Hepatocyte (in vitro differentiated cells): Measurements from ENCODE around the gene COL4A2. TPM values are rescaled to one million over a fixed set of nuclear protein-coding genes. Genes with fewer than 3 reads are reported as not detected.

ENCODE experiments used
- DNase-seq: peaks from one replicate; pipeline ENCODE4 v3.0.0-alpha.2; 2016; ENCODE audit warnings: low spot score
- H2AFZ ChIP-seq: fragments of 200-600 bp; sonication (generic); 2 replicates; pipeline ENCODE4 v1.6.0; 2016; ENCODE audit warnings: antibody characterized with exemption, mild to moderate bottlenecking
- H3K27ac ChIP-seq: fragments of 200-600 bp; sonication (generic); 2 replicates; pipeline ENCODE4 v1.5.1; 2016; ENCODE audit warnings: mild to moderate bottlenecking
- H3K27me3 ChIP-seq: fragments of 200-600 bp; sonication (generic); 2 replicates; pipeline ENCODE4 v1.6.1; 2016
- H3K36me3 ChIP-seq: fragments of 200-600 bp; sonication (generic); replicated peaks from 2 replicates; pipeline ENCODE4 v1.5.1; 2016; ENCODE audit warnings: low read depth; ENCODE audit not compliant: insufficient read depth
- H3K4me1 ChIP-seq: fragments of 200-600 bp; sonication (generic); 2 replicates; pipeline ENCODE4 v1.5.1; 2016; ENCODE audit warnings: mild to moderate bottlenecking, moderate library complexity; ENCODE audit not compliant: insufficient read depth
- H3K4me2 ChIP-seq: fragments of 200-600 bp; sonication (generic); 2 replicates; pipeline ENCODE4 v1.6.0; 2016
- H3K4me3 ChIP-seq: fragments of 200-600 bp; sonication (generic); 2 replicates; pipeline ENCODE4 v1.5.1; 2016; ENCODE audit warnings: mild to moderate bottlenecking
- H3K79me2 ChIP-seq: fragments of 200-600 bp; sonication (generic); 2 replicates; pipeline ENCODE4 v1.6.0; 2017; ENCODE audit warnings: mild to moderate bottlenecking
- H3K9me2 ChIP-seq: fragments of 200-600 bp; sonication (generic); replicated peaks from 2 replicates; pipeline ENCODE4 v1.6.0; 2017; ENCODE audit warnings: mild to moderate bottlenecking; ENCODE audit not compliant: insufficient read depth
- H3K9me3 ChIP-seq: fragments of 200-600 bp; sonication (generic); 2 replicates; pipeline ENCODE4 v1.5.1; 2016; ENCODE audit warnings: low read depth, mild to moderate bottlenecking
- H4K20me1 ChIP-seq: fragments of 200-600 bp; sonication (generic); 2 replicates; pipeline ENCODE4 v1.6.0; 2016; ENCODE audit warnings: mild to moderate bottlenecking; ENCODE audit not compliant: insufficient read depth, poor library complexity, severe bottlenecking
- CTCF ChIP-seq: fragments of 200-600 bp; sonication (generic); IDR thresholded peaks from 2 replicates; pipeline ENCODE4 v1.5.1; 2016; ENCODE audit warnings: antibody characterized with exemption, mild to moderate bottlenecking; ENCODE audit not compliant: poor library complexity
- EZH2 ChIP-seq: fragments of 200-600 bp; sonication (generic); IDR thresholded peaks from 2 replicates; pipeline ENCODE4 v1.6.1; 2016; ENCODE audit warnings: antibody characterized with exemption, mild to moderate bottlenecking, borderline replicate concordance
- EZH2phosphoT487 ChIP-seq: fragments of 200-600 bp; sonication (generic); IDR thresholded peaks from one replicate; pipeline ENCODE4 v1.6.1; 2018; ENCODE audit warnings: antibody characterized with exemption, mild to moderate bottlenecking, low read depth, moderate library complexity; ENCODE audit not compliant: unreplicated experiment, severe bottlenecking
- WGBS: methylation state at CpG from one replicate; pipeline ENCODE4 v1.1.6; 2016; ENCODE audit warnings: low lambda C conversion rate; ENCODE audit errors: missing lambda C conversion rate; 5-methylcytosine and 5-hydroxymethylcytosine counted together
- polyA plus RNA-seq: library from polyadenylated mRNA; unstranded; fragments of >200 nt; fragmentation: Nextera tagmentation; extraction: Ambion mirVana; gene quantifications from 2 replicates; pipeline ENCODE4 v1.2.1, GENCODE V29; 2016
- total RNA-seq: library from RNA; depleted of rRNA; stranded (reverse); fragments of >200 nt; gene quantifications from 2 replicates; pipeline ENCODE4 v1.2.3, GENCODE V29; 2014

Gene COL4A2
- total and polyA plus RNA-seq, 2 experiments from 2014 or later, result 171 to 221 TPM

- DNase-seq, result no peak
- no peak overlapping the region for H3K4me3 ChIP-seq
- peaks cover 73% of the 10 kb centered on the region for H3K79me2 ChIP-seq
- no peaks in the 10 kb centered on the region for H3K27me3 ChIP-seq
- H2AFZ ChIP-seq, result no peak overlapping the region
- 76% methylated on average over 18 of the region's 18 CpGs for WGBS
- no peaks in the 10 kb centered on the region for H3K9me3 ChIP-seq
- no peak overlapping the region for H3K4me2 ChIP-seq
- H3K9me2 ChIP-seq, result no peaks in the 10 kb centered on the region
- H3K4me1 ChIP-seq, result no peaks in the 10 kb centered on the region
- no peak overlapping the region for H3K27ac ChIP-seq
- TF ChIP-seq CTCF (no peak), EZH2 (no peak)
- no peaks in the 10 kb centered on the region for H4K20me1 ChIP-seq
- no peaks in the 10 kb centered on the region for H3K36me3 ChIP-seq
These were observed 40.6 kb downstream of the COL4A2 start for GRCh38 chr13:110347535-110348308.

GRCh38 chr13:110348309-110349105 lies 41.4 kb downstream of the COL4A2 start:
- Histone ChIP-seq H3K4me3 (no peak overlapping the region), H3K4me1 (peaks cover 4% of the 10 kb centered on the region), H3K27ac (no peak overlapping the region), H3K36me3 (no peaks in the 10 kb centered on the region), H3K79me2 (peaks cover 72% of the 10 kb centered on the region), H3K27me3 (no peaks in the 10 kb centered on the region), H2AFZ (no peak overlapping the region), H3K4me2 (no peak overlapping the region), H3K9me2 (no peaks in the 10 kb centered on the region), H3K9me3 (no peaks in the 10 kb centered on the region), H4K20me1 (no peaks in the 10 kb centered on the region)
- TF ChIP-seq EZH2, result no peak
- 96% methylated on average over 8 of the region's 8 CpGs for WGBS
- no peak for DNase-seq

GRCh38 chr13:110349239-110349638 lies 42.2 kb downstream of the COL4A2 start:
- Histone ChIP-seq H3K9me3 (no peaks in the 10 kb centered on the region), H2AFZ (no peak overlapping the region), H3K4me2 (no peak overlapping the region), H3K9me2 (no peaks in the 10 kb centered on the region), H3K27me3 (no peaks in the 10 kb centered on the region), H3K4me1 (peaks cover 7% of the 10 kb centered on the region), H3K4me3 (no peak overlapping the region), H4K20me1 (no peaks in the 10 kb centered on the region), H3K36me3 (no peaks in the 10 kb centered on the region), H3K27ac (no peak overlapping the region), H3K79me2 (peaks cover 66% of the 10 kb centered on the region)
- WGBS, result 86% methylated on average over 5 of the region's 5 CpGs
- no peak for DNase-seq
- no peak for TF ChIP-seq EZH2phosphoT487

- no peak overlapping the region for H3K27ac ChIP-seq
- DNase-seq, result no peak
These were observed 43.0 kb downstream of the COL4A2 start for GRCh38 chr13:110350049-110350448.

More at GRCh38 chr13:110350049-110350448, 43.0 kb downstream of the COL4A2 start:
- Histone ChIP-seq H4K20me1 (no peaks in the 10 kb centered on the region), H2AFZ (no peak overlapping the region), H3K4me1 (peaks cover 13% of the 10 kb centered on the region), H3K9me3 (no peaks in the 10 kb centered on the region), H3K4me3 (no peak overlapping the region), H3K27me3 (no peaks in the 10 kb centered on the region), H3K9me2 (no peaks in the 10 kb centered on the region), H3K36me3 (no peaks in the 10 kb centered on the region), H3K79me2 (peaks cover 61% of the 10 kb centered on the region), H3K4me2 (no peak overlapping the region)
- WGBS, result 93% methylated on average over 1 of the region's 1 CpG
- TF ChIP-seq EZH2phosphoT487 (no peak), EZH2 (no peak), CTCF (no peak)
